A549 treated with dexamethasone at 1 μM for 4 hours (cell line): ENCODE results near the gene AP4M1. TPM values are rescaled to one million over a fixed set of nuclear protein-coding genes. Genes with fewer than 3 reads are reported as not detected.

ENCODE experiments used
- total RNA-seq: library from RNA; stranded (reverse); fragments of 200-300 nt; extraction: Qiagen RNA extraction; gene quantifications from 5 replicates; pipeline ENCODE4 v1.2.3, GENCODE V29; 2022

Gene AP4M1
- total RNA-seq: 12.2 to 13.3 TPM (median 12.9 TPM) in 5 replicates

GRCh38 chr7:100101016-100101862, at the start of gene AP4M1, which contains the start of gene MCM7:
Gene AP4M1, plus strand, starts transcription at chr7:100101643. Its CDS starts 72 bp downstream, at chr7:100101715.
Gene MCM7, minus strand, starts transcription at chr7:100101397. Its CDS starts 103 bp downstream, at chr7:100101294.

GRCh38 chr7:100081535-100082102, 19.8 kb upstream of the AP4M1 start, which contains the start of gene ZNF3:
Gene ZNF3, minus strand, starts transcription at chr7:100081723. Its CDS starts 4,366 bp downstream, at chr7:100077357.

GRCh38 chr7:100088621-100089457, 12.6 kb upstream of the AP4M1 start, which contains the start of gene COPS6:
Gene COPS6, plus strand, starts transcription at chr7:100088969. Its CDS starts 22 bp downstream, at chr7:100088991.

GRCh38 chr7:100119072-100119969, 17.9 kb downstream of the AP4M1 start, which contains the start of the genes CNPY4 and TAF6:
Gene CNPY4, plus strand, starts transcription at chr7:100119634. Its CDS starts 111 bp downstream, at chr7:100119745.
Gene TAF6, minus strand, starts transcription at chr7:100119358. Its CDS starts 5,149 bp downstream, at chr7:100114209.

GRCh38 chr7:100126931-100127865, 25.8 kb downstream of the AP4M1 start, which contains the start of gene MBLAC1:
Gene MBLAC1, plus strand, starts transcription at chr7:100126967. Its CDS starts 429 bp downstream, at chr7:100127396.

GRCh38 chr7:100148559-100149328, 47.3 kb downstream of the AP4M1 start, which contains the start of gene LAMTOR4:
Gene LAMTOR4, plus strand, starts transcription at chr7:100148918. Its CDS starts 55 bp downstream, at chr7:100148973.

Other genes starting within 250 kb of the AP4M1 start
- gene OR2AE1, start 224.6 kb upstream of the AP4M1 start, total RNA-seq: not detected in 5 replicates
- 24.5 to 26.8 TPM (median 25.8 TPM) in 5 replicates for gene TRIM4, start 182.1 kb upstream of the AP4M1 start, total RNA-seq
- gene GJC3, start 172.0 kb upstream of the AP4M1 start, total RNA-seq: 0.08 to 0.15 TPM (median 0.09 TPM) in 3 of 5 replicates, not detected in the others
- gene AZGP1, start 125.6 kb upstream of the AP4M1 start, total RNA-seq: 0.21 to 0.22 TPM in 2 of 5 replicates, not detected in the others
- 7.5 to 12.8 TPM (median 10.7 TPM) in 5 replicates for gene ZKSCAN1, start 86.0 kb upstream of the AP4M1 start, total RNA-seq
- gene ZSCAN21, start 51.9 kb upstream of the AP4M1 start, total RNA-seq: 10.5 to 11.7 TPM (median 11.0 TPM) in 5 replicates
- 18.4 to 21.8 TPM (median 20.4 TPM) in 5 replicates for gene ZNF3, start 19.9 kb upstream of the AP4M1 start, total RNA-seq
- 155 to 191 TPM (median 173 TPM) in 5 replicates for gene COPS6, start 12.7 kb upstream of the AP4M1 start, total RNA-seq
- 214 to 235 TPM (median 230 TPM) in 5 replicates for gene MCM7, start 246 bp upstream of the AP4M1 start, total RNA-seq
- gene TAF6, start 17.7 kb downstream of the AP4M1 start, total RNA-seq: 54.7 to 70.6 TPM (median 67.5 TPM) in 5 replicates
- 8.1 to 10.4 TPM (median 9.5 TPM) in 5 replicates for gene CNPY4, start 18.0 kb downstream of the AP4M1 start, total RNA-seq
- gene MBLAC1, start 25.3 kb downstream of the AP4M1 start, total RNA-seq: 1.8 to 2.7 TPM (median 2.5 TPM) in 5 replicates
- 122 to 148 TPM (median 137 TPM) in 5 replicates for gene LAMTOR4, start 47.3 kb downstream of the AP4M1 start, total RNA-seq
- gene TRAPPC14, start 57.1 kb downstream of the AP4M1 start, total RNA-seq: 7.3 to 14.2 TPM (median 12.1 TPM) in 5 replicates
- 0.04 to 0.09 TPM (median 0.05 TPM) in 4 of 5 replicates, not detected in the other for gene GAL3ST4, start 67.0 kb downstream of the AP4M1 start, total RNA-seq
- gene GPC2, start 75.7 kb downstream of the AP4M1 start, total RNA-seq: 0.39 to 0.75 TPM (median 0.69 TPM) in 5 replicates
- gene STAG3, start 76.3 kb downstream of the AP4M1 start, total RNA-seq: 0.16 to 0.35 TPM (median 0.24 TPM) in 4 of 5 replicates, not detected in the other
- gene PVRIG, start 118.3 kb downstream of the AP4M1 start, total RNA-seq: not detected in 5 replicates
- gene SPDYE3, start 206.1 kb downstream of the AP4M1 start, total RNA-seq: not detected in 5 replicates